ENCODE measurements around the gene SPIB.

Gene SPIB

DNA sequence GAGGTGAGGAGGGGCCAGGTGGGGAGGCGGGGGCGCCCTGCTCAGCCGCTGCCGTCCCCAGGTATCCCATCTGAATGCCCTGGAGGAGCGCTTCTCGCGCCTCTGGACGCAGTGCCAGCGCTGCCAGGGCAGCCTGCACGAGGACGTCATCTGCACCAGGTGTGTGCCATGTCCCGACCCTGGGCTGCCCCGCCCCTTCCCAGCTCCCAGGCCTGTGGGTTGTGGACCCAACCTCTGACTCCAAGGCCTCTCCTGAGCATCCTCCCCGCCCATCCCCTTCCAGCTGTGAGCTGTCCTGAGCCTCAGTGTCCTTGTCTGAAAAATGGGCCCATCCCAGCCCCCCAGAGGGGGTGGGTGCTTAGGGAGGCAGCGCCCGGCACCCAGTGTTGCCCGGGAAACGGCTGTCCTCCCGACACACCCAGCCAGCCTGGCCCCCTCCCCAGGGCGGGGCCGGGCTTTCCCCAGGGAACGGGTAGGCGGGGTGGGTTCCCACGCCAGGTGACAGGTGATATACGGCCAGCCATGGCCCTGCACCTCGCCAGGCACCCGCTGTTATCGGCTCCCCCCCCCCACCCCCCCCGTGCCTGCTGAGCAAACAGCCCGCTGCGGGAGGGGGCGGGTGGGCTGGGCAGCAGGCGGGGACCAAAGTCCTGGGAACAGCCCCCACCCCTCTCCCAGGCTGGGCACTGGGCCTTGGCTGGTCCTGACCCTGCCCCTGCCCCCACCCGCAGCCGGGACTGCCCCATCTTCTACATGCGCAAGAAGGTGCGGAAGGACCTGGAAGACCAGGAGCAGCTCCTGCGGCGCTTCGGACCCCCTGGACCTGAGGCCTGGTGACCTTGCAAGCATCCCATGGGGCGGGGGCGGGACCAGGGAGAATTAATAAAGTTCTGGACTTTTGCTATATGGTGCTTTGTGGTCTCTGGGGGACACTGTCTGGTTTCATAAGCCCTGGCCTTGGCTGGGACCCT lies 1.3 kb upstream of the SPIB start:
- no peak for DNase-seq (ENCODE audit: low read depth in 2 of 2, low spot score in 1 of 2)

DNA sequence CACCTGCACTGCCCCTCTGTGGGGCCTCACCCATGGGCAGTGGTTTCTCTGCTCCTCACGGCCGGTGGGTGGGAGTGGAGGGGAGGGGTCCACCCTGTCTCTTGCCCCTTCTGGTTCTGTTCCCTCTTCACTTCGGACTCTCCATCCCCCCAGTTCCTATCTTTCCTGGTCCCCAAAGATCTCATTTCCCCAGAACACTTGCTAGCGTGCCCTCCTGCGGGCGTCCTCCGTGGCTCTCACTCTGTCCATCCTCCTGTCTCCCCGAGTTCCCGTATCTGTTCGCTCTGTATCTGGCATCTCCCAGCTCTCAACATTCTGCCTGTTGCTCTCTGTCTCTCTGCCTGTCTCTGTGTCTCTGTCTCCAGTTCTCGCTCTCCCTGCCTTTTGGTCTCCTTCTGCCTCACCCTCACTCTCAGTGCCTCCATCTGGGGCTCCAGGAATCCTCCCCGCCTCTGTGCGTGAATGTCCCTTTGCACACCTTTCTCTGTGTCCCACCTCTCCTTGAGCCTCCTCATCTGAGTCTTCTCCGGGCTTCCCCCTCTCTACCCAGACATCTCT lies 363 bp downstream of the SPIB start:
- no peak for DNase-seq (ENCODE audit: low read depth in 2 of 2, low spot score in 1 of 2)

DNA sequence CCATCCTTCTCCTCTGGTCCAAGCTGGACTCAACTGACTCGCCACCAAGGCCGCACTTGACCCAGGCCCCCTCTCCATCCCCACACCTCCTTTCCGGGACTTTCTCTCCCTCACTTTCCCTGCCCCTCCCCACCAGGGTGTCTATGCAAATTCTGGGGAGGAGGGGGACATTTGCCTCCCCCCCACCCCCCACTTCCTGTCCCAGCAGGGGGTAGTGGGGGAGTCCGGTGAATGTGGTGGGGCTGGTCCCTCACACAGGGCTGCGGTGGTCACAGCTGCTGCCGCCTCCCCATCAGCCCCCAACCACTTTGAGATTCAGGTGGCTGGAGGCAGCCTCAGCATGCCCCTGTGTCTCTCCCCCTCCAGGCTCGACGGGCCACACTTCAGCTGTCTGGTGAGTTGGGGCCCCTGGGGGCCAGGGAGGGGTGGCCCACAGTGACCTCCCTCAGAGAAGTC lies 870 bp downstream of the SPIB start:
- DNase-seq (ENCODE audit: low read depth in 2 of 2, low spot score in 1 of 2): no peak

DNA sequence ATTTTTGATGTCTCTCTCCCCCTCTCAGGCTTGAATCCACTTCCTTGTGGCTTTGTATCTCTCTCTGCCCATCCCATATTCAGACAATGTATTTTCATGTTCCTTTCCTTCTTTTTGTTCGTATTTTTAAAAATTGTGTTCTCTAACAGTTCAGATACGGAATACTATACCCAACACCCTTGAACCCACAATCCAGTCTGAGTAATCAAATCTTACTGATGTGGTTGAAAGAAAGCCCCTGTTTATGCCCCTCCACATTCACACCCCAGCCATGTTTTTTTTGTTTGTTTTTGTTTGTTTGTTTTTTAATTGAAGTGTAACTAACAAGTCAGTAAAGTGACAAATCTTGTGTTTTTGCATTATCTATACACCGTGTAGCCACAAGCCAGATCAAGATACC lies 1.4 kb downstream of the SPIB start:
- no peak for DNase-seq (ENCODE audit: low read depth in 2 of 2, low spot score in 1 of 2)

DNA sequence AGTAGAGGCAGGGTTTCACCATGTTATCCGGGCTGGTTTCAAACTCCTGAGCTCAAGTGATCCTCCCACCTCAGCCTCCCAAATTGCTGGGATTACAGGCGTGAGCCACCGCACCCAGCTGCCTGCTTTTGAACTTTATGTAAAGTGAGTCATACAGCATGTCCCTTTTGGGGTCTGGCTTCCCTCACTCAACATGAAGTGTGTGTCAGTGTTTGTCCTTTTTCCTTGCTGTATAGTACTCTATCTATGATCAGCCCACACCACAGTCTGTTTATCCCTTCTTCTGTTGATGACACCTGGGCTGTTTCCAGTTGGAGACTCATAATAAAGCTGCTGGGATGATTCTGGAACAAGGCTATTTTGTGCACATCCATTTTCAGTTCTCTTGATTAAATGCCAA lies 2.1 kb downstream of the SPIB start:
- no peak for DNase-seq (ENCODE audit: low read depth in 2 of 2, low spot score in 1 of 2)

DNA sequence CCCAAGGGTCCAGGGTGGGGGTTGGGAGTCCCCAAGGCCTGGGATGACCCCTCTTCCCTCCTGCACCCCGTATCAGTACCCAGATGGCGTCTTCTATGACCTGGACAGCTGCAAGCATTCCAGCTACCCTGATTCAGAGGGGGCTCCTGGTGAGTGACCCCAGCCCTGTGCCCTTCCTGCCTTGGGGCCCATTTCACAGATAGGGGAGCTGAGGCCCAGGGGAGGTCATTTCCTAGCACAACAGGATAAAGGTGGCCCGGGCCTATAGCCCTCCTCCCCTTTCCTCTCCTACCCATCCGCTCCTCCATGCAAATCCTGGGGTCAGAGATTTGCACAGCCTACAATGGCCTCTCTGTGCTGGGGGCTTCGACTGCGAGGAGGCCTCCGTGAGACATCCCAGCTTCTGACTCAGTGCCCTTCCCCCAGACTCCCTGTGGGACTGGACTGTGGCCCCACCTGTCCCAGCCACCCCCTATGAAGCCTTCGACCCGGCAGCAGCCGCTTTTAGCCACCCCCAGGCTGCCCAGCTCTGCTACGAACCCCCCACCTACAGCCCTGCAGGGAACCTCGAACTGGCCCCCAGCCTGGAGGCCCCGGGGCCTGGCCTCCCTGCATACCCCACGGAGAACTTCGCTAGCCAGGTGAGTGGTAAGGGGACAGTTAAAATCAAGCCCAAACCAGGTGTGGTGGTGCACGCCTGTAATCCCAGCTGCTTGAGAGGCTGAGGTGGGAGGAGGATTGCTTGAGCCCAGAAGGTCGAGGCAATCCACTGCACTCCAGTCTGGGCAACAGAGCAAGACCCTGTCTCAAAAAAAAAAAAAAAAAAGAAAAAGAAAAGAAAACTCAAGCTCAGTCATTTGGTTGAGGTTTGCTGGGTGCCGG lies 3.9 kb downstream of the SPIB start:
- no peak for DNase-seq (ENCODE audit: low read depth in 2 of 2, low spot score in 1 of 2)

DNA sequence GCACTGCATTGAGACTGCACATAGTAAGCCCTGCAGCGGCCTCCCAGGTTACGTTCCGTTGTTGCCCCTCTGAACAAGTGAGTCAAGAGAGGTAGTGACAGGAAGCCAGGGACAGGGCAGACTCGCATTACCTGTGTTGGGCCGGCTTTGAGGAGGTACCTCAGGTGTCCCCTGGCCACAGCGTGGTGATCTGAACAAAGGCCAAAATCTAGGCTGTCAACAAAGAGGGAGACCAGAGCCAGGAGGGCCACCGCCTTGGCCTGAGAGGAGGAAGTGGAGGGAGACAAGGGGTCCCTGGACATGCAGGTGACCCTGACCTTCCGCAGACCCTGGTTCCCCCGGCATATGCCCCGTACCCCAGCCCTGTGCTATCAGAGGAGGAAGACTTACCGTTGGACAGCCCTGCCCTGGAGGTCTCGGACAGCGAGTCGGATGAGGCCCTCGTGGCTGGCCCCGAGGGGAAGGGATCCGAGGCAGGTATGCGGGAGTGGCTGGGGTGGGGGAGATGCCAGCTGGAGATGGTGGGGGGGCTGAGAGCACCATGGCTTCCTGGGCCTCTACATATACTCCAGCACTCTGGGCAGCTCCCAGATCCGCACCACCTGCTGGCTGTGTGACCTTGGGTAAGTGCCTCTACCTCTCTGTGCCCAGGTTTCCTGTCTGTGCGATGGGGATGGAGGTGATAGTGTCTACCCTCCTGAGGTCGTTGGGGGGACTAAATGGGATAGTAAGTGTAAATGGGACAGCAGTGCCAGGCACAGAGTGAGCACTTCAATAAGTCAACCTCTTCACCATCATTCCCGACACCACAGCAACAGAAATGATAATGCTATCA lies 4.8 kb downstream of the SPIB start:
- DNase-seq (ENCODE audit: low read depth in 2 of 2, low spot score in 1 of 2): no peak

DNA sequence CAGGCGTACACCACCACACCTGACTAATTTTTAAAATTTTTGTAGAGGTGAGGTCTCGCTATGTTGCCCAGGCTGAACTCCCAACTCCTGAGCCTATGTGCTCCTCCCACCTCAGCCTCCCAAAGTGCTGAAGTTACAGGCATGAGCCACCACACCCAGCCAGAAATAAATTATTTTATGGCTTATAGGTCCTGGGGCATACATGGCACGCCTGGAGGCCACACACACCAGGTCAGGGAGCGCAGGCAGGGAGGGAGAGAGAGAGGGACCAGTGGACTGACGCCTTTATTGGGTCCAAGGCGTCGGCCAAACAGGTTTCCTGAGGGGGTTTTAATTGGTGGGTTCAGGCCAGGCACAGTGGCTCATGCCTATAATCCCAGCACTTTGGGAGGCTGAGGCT lies 6.8 kb downstream of the SPIB start:
- no peak for DNase-seq (ENCODE audit: low read depth in 2 of 2, low spot score in 1 of 2)

DNA sequence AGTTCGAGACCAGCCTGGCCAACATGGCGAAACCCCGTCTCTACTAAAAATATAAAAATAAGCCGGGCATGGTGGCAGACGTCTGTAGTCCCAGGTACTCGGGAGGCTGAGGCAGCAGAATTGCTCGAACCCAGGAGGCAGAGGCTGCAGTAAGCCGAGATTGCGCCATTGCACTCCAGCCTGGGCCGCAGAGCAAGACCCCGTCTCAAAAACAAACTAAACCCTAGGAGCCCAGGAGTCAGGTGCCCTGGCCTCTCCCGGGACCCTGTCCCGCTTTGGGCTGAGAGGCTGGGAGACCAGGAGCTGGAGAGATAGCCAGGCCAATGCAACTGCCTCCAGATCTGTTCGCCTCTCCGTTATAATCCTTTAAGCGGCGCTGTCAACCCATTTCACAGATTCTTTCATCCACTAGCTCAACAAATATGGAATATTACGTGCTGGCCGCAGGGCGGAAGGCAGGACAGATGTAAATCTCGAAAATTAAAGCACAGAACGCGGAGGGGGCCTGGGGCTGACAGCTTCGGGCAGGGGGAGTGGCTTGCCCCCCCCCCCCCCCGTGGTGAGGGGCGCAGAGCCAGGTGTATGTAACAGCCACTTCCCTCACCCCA lies 8.7 kb downstream of the SPIB start:
- DNase-seq (ENCODE audit: low read depth in 2 of 2, low spot score in 1 of 2): no peak

DNA sequence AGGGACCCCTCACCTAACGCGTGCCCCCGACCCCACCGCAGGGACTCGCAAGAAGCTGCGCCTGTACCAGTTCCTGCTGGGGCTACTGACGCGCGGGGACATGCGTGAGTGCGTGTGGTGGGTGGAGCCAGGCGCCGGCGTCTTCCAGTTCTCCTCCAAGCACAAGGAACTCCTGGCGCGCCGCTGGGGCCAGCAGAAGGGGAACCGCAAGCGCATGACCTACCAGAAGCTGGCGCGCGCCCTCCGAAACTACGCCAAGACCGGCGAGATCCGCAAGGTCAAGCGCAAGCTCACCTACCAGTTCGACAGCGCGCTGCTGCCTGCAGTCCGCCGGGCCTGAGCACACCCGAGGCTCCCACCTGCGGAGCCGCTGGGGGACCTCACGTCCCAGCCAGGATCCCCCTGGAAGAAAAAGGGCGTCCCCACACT lies 9.3 kb downstream of the SPIB start:
- no peak for DNase-seq (ENCODE audit: low read depth in 2 of 2, low spot score in 1 of 2)

DNA sequence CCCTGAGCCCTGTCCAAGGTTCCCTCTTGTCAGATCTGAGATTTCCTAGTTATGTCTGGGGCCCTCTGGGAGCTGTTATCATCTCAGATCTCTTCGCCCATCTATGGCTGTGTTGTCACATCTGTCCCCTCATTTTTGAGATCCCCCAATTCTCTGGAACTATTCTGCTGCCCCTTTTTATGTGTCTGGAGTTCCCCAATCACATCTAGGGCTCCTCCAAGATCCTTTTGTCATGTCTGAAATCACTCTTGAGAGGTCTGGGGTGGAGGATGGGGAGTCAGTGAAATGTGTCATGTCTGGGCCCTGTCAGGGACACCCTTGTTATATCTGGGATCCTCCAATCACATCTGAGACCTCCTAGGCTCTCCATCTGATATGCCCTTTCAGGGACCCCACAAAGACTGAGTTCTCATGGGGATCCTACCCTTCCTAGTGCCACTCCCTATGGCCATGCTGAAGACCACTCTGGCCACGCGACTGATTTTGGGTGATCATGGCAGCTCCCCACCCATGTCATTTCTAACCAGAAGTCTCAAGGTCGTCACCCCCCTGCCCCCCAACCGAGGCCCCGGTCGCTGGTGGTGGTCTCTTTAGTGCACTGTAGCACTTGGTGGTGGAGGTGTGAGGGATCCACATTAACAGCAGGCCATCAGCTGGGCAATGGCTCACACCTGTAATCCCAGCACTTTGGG lies 10.2 kb downstream of the SPIB start:
- DNase-seq (ENCODE audit: low read depth in 2 of 2, low spot score in 1 of 2): no peak

DNA sequence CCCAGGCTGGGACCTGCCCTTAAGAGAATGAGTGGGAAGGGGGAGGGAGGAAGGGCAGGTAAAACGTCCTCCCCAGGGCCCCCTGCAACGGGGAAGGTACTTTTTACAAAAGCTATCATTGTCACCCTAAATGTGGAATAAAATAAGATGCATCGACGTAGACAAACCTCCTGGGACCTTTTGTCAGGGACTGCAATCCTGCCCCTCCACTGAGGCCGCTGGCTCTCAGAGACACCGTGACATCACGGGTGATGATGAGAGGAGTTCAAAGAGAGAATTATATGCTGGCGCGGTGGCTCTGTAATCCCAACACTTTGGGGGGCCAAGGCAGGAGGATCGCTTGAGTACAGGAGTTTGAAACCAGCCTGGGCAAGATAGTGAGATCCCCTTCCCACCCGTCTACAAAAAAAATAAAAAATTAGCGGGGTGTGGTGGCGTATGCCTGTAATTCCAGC lies 12.2 kb downstream of the SPIB start:
- DNase-seq (ENCODE audit: low read depth in 2 of 2, low spot score in 1 of 2): no peak

DNA sequence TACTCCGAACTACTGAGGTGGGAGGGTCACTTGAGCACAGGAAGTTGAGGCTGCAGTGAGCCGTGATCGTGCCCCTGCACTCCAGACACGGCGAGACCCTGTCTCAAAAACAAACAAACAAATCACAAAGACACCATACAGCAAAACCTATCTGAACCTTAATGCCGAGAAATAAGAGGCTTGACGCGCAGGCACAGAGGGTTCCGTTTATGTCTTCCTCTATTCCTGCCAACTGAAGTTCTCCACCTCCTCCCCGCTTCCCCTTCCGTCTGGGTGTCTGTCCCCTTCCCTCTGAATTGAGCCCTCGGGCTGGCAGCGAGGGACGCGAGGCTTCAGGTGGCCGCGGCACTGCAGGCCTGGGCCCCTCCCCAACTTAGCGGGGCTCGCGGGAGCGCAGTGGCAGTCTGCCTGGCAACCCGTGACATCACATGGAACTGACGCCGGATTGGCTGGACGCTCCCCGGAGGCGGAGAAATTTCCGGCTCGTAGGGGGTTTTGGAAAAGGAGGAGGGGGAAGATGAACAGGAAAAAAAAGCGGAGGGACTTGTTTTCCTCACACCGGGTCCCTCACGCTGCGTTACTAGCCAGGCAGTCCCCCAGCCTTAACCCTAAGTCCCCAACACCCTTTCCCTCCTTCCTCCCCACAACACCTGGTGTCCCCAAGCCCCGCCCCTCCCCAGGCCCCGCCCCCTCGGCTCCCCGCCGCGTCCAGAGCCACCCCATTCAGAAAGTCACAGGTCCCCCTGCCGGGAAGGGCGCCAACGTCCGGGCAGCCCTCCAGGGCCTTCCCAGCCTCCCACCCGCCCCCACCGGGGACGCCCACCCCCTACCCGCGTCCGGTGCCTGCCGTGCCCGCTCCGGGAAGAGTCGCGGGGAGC lies 12.8 kb downstream of the SPIB start:
- peak; percentile 72 to 89 for DNase-seq (ENCODE audit: low read depth in 2 of 2, low spot score in 1 of 2)

DNA sequence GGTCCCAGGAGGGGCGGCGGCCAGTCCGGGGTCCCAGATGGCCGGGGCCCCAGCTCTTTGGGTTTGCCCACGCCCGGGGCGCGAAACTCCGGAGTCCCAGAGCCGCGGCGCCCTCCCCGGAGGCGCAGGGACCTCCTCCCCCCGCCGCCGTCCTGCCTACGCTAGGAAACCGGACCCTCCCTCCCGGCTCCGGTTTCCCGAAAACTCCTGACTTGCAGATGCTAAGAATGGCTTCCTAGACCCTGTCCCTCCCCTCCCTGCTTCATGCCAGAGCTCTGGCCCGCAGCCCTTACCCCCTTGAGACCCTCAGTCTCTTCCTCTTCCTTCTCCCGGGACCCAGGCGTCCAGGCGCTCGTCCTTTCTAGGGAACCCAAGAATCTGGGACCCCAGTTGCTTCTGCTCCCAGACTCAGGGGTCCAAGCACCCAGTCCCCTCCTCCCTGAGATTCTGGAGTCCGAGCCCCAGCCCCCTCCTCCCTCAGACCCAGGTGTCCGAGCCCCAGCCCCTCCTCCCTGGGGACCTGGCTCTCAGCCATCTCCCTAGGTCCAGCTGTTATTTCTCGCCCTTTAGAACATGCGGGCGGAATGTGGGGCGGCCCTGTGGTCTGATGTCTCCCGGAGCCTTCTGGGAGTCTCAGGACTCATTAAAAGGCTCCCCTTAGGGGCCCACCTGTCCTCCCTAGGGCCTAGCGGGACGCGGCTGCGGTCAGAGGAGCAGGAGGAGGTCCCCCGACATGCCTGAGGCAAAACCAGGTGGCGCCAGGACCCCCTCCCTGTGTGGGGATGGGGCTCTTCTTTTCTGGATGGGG lies 13.7 kb downstream of the SPIB start, which contains the start of gene MYBPC2:
Gene MYBPC2 (plus strand): TSS at position 672 of the 808 bp plus-strand sequence. CDS start 62 bp downstream, at position 734.
- DNase-seq (ENCODE audit: low read depth in 2 of 2, low spot score in 1 of 2): no peak

DNA sequence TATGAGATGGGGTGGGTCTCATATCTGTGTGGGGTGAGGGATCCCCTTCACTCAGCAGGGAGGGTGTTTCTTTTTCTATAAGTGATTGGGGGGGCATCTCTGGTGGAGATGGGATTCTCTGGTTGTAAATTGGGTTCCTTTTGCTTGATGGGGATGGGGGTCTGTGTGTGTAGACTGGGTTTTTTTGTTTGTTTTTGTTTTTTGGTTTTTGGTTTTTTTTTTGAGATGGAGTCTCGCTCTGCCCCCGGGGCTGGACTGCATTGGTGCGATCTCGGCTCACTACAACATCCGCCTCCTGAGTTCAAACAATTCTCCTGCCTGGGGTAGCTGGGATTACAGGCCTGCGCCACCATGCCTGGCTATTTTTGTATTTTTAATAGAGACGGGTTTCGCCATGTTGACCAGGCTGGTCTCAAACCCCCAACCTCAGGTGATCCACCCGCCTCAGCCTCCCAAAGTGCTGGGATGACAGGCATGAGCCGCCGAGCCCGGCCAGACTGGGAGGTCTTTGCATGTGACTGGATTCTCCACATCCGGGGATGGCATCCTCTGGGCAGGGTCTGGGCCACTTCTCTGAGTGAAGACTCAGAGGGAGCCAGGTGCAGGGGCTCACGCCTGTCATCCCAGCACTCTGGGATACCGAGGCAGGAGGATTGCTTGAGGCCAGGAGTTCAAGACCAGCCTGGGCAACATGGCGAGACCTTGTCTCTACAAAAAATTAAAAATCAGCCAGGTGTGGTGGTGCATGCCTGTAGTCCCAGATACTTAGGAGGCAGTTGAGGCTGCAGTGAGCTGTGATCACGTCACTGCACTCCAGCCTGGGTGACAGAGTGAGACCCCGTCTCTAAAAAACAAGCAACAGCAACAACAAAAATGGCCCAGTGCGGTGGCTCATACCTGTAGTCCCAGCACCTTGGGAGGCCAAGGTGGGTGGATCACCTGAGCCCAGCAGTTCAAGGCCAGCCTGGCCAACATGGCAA lies 14.8 kb downstream of the SPIB start:
- no peak for DNase-seq (ENCODE audit: low read depth in 2 of 2, low spot score in 1 of 2)

DNA sequence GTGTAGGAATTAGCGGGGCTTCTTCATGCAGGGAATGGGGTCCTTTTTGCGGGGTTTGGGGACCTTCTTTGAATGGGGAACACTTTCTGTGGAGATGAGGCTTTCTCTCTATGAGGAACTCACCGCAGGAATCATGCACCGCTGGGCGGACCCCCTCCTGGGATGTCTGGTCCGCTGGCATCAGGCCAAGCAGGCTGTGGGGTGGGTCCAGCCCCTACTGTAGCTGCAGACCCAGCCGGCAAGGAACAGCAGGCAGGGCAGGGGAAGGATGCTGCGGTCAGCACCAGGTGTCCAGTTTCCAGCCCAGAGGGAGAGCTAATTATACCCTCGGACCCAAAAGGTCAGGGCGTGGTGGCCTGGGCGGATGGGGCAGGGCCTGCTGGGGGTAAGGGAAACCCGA lies 15.8 kb downstream of the SPIB start:
- no peak for DNase-seq (ENCODE audit: low read depth in 2 of 2, low spot score in 1 of 2)
